Activated CD8-positive, alpha-beta T cell treated with anti-CD3 and anti-CD28 coated beads for 36 hours (primary cell): ENCODE measurements around the gene GALNT16. TPM values are rescaled to one million over a fixed set of nuclear protein-coding genes. Genes with fewer than 3 reads are reported as not detected.

Experiments used
- ATAC-seq: fragments of 200-7000 bp; cut with Tn5 transposase; one replicate; pipeline ENCODE4 v1.10.0; 2021; ENCODE audit warnings: mild to moderate bottlenecking, moderate library complexity
- CTCF ChIA-PET: fragments of 350-600 bp; sonication (Branson Sonifier 250); formaldehyde crosslinking; loops from one replicate; lab custom pipeline; 2021; ENCODE audit warnings: antibody characterized with exemption; lab: Charles Lee
- POLR2A ChIA-PET: fragments of 350-600 bp; sonication (Branson Sonifier 250); formaldehyde crosslinking; loops from one replicate; lab custom pipeline; 2021; ENCODE audit warnings: antibody characterized with exemption; lab: Charles Lee
- DNase-seq: peaks from one replicate; pipeline ENCODE4 v3.0.0-alpha.2; 2020
- H3K27ac Mint-ChIP-seq: one replicate; pipeline ENCODE4 v1.8.0; 2021; ENCODE audit warnings: mild to moderate bottlenecking, mixed read lengths
- H3K27me3 Mint-ChIP-seq: one replicate; pipeline ENCODE4 v1.8.0; 2021; ENCODE audit warnings: mixed read lengths
- H3K36me3 Mint-ChIP-seq: one replicate; pipeline ENCODE4 v1.8.0; 2021; ENCODE audit warnings: low read depth, mixed read lengths
- H3K4me1 Mint-ChIP-seq: one replicate; pipeline ENCODE4 v1.8.0; 2021; ENCODE audit warnings: low read depth, mixed read lengths
- H3K4me3 Mint-ChIP-seq: one replicate; pipeline ENCODE4 v1.8.0; 2021; ENCODE audit warnings: mild to moderate bottlenecking, moderate library complexity, mixed read lengths
- H3K9me3 Mint-ChIP-seq: one replicate; pipeline ENCODE4 v1.8.0; 2021; ENCODE audit warnings: mixed read lengths
- CTCF ChIP-seq: fragments of 200-600 bp; IDR thresholded peaks from one replicate; pipeline ENCODE4 v1.8.0; 2022; ENCODE audit warnings: antibody characterized with exemption, mild to moderate bottlenecking
- intact Hi-C: fragments of 100-400 bp; cut with micrococcal nuclease; formaldehyde crosslinking; loops from one replicate; pipeline ENCODE4 v1.10.0; 2022
- total RNA-seq, 2 experiments: library from RNA; stranded (reverse); gene quantifications; one replicate each; pipeline ENCODE4 v1.2.3, GENCODE V29; 2021

The GALNT16 gene
- total RNA-seq, 2 experiments from 2014 or later: not detected

GRCh38 chr14:69315301-69315700 is 55.3 kb downstream of the GALNT16 start:
- Mint-ChIP-seq H3K27me3 (peaks cover 1% of the 10 kb centered on the region), H3K9me3 (no peaks in the 10 kb centered on the region), H3K27ac (no peak overlapping the region), H3K36me3 (no peaks in the 10 kb centered on the region), H3K4me1 (no peaks in the 10 kb centered on the region), H3K4me3 (no peak overlapping the region)
- TF ChIP-seq CTCF: no peak
- ATAC-seq: no peak
- ChIA-PET CTCF (interaction anchor here (0.9 kb wide), 1 partner anchor 11 kb away, joined by 3 read pairs; no protein-coding TSS in a partner anchor), POLR2A (interaction anchor here (0.6 kb wide), 1 partner anchor 373 kb away, joined by 3 read pairs; no protein-coding TSS in a partner anchor)
- intact Hi-C loops: no loop called here
- DNase-seq: no peak

GRCh38 chr14:69316449-69317101 is 56.6 kb downstream of the GALNT16 start:
- Mint-ChIP-seq H3K27ac (no peak overlapping the region), H3K4me1 (no peaks in the 10 kb centered on the region), H3K9me3 (no peaks in the 10 kb centered on the region), H3K36me3 (no peaks in the 10 kb centered on the region), H3K27me3 (no peaks in the 10 kb centered on the region), H3K4me3 (no peak overlapping the region)
- DNase-seq (no peak), ATAC-seq (no peak)
- no peak for TF ChIP-seq CTCF
- POLR2A ChIA-PET: interaction anchor here (0.6 kb wide), 1 partner anchor 77 kb away, joined by 3 read pairs; no protein-coding TSS in a partner anchor
- CTCF ChIA-PET: no interaction called here
- intact Hi-C loops: no loop called here

- Mint-ChIP-seq H3K4me3 (no peak overlapping the region), H3K4me1 (no peaks in the 10 kb centered on the region), H3K36me3 (no peaks in the 10 kb centered on the region), H3K27me3 (no peaks in the 10 kb centered on the region), H3K9me3 (no peaks in the 10 kb centered on the region), H3K27ac (no peak overlapping the region)
- intact Hi-C loops: no loop called here
- TF ChIP-seq CTCF: no peak
- DNase-seq: no peak
- ChIA-PET CTCF (interaction anchor here (1.2 kb wide), 1 partner anchor 81 kb away, joined by 3 read pairs; no protein-coding TSS in a partner anchor), POLR2A (interaction anchor here (0.6 to 0.8 kb wide), 2 partner anchors 15 to 76 kb away, joined by 3 read pairs; no protein-coding TSS in a partner anchor)
- ATAC-seq: no peak
Measured at GRCh38 chr14:69317102-69317755, 57.3 kb downstream of the GALNT16 start.

GRCh38 chr14:69317780-69318179 is 57.8 kb downstream of the GALNT16 start:
- ChIA-PET CTCF (interaction anchor here (1.2 kb wide), 1 partner anchor 82 kb away, joined by 3 read pairs; no protein-coding TSS in a partner anchor), POLR2A (interaction anchor here (0.8 kb wide), 1 partner anchor 15 kb away, joined by 3 read pairs; no protein-coding TSS in a partner anchor)
- Mint-ChIP-seq H3K27ac (no peak overlapping the region), H3K36me3 (no peaks in the 10 kb centered on the region), H3K27me3 (no peaks in the 10 kb centered on the region), H3K4me3 (no peak overlapping the region), H3K9me3 (no peaks in the 10 kb centered on the region), H3K4me1 (no peaks in the 10 kb centered on the region)
- intact Hi-C loops: no loop called here
- TF ChIP-seq CTCF: no peak
- ATAC-seq (no peak), DNase-seq (no peak)

GRCh38 chr14:69318241-69318640 is 58.3 kb downstream of the GALNT16 start:
- Mint-ChIP-seq H3K27ac (no peak overlapping the region), H3K4me3 (no peak overlapping the region), H3K27me3 (no peaks in the 10 kb centered on the region), H3K4me1 (no peaks in the 10 kb centered on the region), H3K9me3 (no peaks in the 10 kb centered on the region), H3K36me3 (no peaks in the 10 kb centered on the region)
- intact Hi-C loops: no loop called here
- no peak for DNase-seq
- ATAC-seq: no peak
- ChIA-PET POLR2A (no interaction called here), CTCF (interaction anchor here (1.2 kb wide), 1 partner anchor 82 kb away, joined by 3 read pairs; no protein-coding TSS in a partner anchor)
- TF ChIP-seq CTCF: no peak
